HG03135 (cell line): ENCODE data around the gene CD68.
"Not testable (repeated sequence)": the region's sequence is repeated elsewhere in the genome, so short reads cannot be mapped to it uniquely, and the experiment has no call there.

Experiments used
- ATAC-seq: cut with Tn5 transposase; IDR thresholded peaks from one replicate; pipeline ENCODE4 v1.9.1; 2021; ENCODE audit warnings: mild to moderate bottlenecking, moderate library complexity; ENCODE audit not compliant: unreplicated experiment

Gene CD68

DNA sequence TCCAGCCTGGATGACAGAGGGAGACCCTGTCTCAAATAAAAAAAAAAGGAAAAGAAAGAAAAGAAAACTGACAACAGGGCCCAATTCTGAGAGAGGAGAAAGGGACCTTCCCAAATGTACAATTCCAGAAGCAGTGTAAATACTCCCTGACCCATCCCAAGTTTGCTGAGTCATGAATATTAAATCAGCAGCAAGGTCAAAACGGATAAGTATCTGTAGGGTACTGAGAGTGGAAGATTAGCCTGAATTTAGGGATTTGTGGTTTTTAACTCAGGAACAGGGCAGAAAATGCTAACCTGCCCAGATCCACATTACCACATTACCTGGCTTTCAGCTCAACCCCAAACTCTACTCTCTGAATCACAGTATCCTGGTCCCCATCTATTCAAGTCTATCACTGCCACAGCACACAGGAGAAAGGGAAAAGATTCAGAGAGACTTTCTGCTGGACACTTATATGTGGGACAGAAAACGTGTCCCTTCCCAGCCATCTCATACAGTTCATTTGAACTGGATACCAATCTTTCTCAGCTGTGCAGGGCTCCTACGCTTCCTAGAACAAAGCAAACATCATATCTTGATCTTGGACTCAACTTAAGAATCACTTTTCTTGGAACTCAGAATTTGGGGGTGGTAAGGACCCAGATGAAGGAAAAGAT, 32.3 kb downstream of the CD68 start:
- no peak for ATAC-seq

DNA sequence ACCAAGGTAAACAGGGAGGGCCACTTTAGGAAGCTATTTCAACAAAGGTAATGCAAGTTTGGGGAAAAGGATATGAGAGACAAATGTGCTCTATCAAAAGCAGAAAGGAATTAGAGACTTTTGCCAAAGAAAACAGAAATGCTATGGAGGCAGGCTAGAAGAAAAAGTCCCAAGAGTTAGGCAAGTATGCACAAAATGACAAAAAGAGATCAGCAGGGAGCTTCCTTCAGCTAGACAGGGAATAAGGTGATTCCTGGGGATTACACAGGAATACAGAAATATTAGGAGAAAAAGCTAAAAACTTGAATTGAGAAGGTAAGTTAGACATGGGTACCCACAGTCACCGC, 32.8 kb downstream of the CD68 start:
- no peak for ATAC-seq

DNA sequence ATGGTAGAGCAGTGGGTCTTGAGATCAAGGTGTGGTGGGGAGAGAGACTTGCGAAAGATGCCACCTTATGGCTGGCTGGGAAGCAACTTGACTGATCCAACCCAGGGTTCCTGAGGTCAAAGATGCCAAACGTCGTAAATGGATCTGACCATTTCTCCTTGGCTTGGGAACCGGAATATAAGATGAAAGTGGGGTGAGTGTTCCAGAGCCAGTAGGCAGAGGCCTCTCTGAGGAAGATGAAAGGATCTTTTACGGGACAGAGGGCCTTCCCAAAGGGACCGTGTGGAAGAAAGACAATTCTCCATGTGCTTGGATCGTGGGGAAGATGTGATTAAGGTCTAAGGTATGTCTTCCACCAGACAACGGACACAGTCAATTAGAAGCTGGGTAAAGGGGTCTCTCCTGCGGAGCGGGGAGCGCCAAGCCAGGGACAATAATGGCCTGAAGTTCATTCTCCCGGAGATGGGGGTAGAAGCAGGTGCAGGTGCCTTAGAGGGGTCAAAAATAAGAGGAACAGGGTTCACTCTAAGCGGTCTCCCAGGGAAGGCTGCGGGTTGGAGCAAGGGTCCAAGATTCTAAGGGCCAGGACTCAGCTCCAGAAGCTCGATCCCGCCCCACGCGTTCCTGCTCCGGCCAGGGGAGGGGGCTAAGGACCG, 34.5 kb downstream of the CD68 start:
- ATAC-seq: no peak

DNA sequence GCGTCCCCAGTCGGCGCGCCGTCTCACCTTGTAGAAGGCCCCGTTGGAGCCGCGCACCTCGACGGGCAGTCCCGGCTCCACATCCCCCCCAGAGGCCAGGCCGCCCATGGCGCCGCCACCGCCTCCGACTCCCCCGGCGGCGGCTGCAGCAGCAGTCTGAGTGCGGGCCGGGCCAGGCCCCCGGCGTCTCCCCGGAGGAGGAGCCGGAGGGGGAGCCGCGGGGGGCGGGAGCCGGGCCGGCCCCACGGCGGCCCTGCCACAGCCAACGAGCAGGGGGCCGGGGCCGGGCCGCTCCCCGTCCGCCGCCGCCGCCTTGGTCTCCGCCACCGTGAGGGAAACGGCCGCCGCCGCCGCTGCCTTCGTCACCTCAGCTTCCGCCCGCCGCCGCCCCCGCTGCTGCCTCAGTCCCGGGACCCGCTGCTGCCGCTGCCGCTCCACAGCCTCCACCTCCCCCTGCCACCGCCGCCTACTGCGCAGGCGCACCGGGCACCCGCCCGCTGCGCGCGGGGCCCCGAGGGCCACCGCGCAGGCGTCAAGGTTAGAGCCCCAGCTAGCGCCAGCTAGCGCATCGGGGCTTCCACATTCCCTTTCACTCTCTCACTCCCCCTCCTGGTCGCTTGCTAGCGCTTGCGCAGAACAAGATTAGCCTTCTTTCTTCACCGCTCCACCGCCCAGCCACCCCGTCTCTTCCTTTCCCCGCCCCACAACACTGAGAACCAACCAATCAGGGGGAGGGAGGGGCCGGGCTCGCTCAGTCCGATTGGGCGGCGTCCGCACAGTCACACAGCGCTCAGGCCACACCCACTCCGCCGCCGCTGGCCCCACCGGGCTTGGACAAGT, 35.2 kb downstream of the CD68 start, which contains the start of gene FXR2:
TSS of gene FXR2 (minus strand) at position 473 of the 840 bp plus-strand sequence. CDS start at position 108, 365 bp downstream.
- ATAC-seq: peak; percentile 77

DNA sequence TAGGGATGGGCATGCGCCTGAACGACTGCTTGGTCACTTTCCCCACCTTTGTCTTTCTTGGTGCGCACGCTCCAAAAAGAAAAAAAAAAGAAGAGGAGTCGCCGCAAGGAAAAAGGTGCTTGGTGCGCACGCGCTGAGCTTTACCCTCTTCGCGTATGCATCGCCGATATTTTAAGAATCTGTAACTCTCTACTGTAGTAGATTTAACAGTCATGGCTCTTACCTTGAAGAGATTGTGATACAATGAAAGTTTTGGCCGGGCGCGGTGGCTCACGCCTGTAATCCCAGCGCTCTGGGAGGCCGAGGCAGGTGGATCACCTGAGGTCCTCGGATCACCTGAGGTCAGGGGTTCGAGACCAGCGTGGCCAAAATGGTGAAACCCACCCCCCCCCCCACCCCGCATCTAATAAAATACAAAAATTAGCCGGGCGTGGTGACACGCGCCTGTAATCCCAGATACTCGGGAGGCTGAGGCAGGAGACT, 35.9 kb downstream of the CD68 start:
- no peak for ATAC-seq

DNA sequence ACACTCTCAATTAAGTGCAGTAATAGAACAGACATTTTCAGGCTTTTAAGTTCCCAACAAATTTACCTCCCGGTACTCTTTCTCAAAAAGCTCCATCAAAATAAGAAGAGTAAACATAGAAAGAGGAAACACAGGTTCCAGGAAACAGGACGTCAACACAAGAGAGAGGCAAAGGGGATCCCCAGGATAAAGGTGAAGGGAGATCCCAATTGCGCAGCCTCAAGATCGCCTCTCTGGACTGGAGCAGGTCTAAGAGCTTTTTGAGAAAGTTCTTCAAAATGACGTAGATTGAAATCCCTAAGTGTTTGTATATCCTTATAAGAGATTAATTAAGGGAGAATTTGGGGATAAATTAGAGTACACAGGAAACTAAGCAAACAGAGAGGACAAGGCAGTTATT, 39.2 kb downstream of the CD68 start:
- no peak for ATAC-seq

DNA sequence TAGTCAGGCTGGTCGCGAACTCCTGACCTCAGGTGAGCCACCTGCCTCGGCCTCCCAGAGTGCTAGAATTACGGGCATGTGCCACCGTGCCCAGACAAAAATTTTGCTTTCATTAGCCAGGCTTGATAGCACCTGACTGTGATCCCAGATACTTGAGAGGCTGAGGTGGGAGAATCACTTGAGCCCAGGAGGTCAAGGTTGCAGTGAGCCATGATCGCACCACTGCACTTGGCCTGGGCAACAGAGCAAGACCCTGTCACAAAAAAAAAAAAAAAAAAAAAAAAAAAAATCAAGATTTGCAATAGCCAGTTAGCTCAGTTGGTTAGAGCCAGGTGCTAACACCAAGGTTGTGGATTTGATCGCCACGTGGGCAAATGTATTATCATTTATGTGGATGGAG, 41.4 kb downstream of the CD68 start:
- no peak for ATAC-seq

DNA sequence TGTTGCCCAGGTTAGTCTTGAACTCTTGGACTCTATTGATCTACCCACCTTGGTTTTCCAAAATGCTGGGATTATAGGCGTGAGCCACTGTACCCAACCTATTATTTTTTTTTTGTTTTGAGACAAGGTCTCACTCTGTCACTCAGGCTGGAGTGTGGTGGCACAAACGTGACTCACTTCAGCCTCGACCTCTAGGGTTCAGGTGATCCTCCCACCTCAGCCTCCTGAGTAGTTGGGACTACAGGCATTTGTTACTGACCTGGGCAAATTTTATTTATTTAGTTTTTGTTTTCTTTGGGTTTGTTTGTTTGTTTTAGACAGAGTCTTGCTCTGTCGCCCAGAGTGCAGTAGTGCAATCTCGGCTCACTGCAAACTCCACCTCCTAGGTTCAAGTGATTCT, 44.2 kb downstream of the CD68 start:
- no peak for ATAC-seq

DNA sequence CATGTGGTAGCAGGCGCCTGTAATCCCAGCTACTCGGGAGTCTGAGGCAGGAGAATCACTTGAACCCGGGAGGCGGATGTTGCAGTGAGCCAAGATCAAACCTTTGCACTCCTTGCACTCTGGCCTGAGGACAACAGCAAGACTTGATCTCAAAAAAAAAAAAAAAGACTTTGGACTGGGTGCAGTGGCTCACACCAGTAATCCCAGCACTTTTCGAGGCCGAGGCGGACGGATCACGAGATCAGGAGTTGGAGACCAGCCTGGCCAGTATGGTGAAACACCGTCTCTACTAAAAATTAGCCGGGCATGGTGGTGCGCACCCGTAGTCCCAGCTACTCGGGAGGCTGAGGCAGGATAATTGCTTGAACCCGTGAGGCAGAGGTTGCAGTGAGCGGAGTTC, 46.3 kb downstream of the CD68 start:
- ATAC-seq: not testable (repeated sequence)

DNA sequence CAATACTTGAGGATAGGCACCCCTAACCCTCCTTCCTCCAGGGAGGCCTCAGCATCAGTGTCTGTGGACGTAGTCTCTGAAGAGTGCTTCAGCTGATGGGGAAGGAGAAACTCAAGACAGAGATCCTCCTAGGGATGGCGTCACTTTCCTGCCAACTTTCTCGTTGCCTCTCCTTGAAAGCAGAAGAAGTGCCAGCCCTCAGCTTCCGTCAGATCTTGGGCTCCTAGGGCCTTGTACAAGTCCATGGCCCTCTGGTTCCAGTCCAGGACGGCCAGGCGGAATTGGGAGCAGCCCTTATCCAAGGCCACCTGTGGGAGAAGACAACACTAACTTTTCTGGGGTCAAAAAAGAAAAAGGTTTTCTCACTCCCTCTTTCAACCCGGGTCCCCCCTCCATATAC, 46.9 kb downstream of the CD68 start:
- ATAC-seq: no peak

DNA sequence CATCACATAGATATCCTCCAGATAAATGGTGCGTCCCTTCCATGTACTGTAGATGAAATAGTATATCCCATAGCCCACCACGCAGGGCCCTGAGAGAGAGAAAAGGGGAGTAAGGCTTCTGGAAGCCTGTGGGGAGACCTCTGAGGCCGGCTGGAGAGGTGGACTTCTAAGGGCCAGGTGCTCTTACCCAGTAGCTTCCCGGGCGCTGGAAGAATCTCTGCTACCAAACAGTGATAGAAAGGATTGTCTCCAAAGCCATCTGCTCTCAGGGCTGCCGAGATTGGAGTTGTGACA, 47.5 kb downstream of the CD68 start:
- no peak for ATAC-seq

DNA sequence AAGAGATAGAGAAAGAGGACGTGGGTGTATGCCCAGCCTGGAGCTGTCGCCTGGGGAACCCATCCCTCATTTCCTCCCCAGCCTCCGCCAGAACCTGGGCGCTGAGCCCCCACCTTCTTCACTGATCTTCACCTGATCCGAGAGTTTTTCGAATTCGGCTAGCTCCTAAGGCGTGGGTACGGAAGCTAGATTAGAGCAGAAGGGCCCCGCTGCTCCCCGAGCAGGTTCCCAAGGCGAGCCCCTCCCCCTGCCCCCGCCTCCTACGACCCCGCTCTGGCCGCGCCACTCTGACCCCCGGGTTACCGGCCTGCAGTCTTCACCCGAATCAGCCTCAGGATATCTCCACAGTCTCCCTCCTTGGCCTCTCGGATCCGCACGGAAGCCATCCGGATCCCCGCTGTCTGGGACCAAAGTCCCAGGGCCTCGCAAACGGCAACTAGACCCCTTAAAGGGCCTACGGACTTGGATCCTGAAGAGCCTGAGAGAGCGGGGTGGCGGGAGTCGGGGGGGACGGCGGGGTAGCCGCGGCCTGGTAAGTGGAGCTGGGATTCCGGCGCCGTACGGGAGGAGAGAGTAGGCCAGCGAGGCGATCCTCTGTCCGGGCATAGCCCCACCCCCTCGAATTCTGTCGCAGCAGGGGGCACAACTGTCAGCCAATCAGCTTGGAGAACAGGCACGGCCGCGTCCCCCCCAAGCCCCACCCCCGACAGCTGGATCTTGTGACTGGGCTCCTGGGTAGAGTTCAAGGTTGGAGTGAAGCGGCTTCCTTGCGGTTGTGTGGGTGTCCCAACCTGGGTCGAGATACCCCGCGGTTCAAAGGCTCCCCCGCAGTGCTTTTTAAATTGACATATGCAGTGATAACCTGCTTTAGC, 48.0 kb downstream of the CD68 start, which contains the start of gene SAT2:
TSS of gene SAT2 (minus strand) at position 572 of the 872 bp plus-strand sequence. CDS start at position 386, 186 bp downstream.
- ATAC-seq: peak; percentile 63

DNA sequence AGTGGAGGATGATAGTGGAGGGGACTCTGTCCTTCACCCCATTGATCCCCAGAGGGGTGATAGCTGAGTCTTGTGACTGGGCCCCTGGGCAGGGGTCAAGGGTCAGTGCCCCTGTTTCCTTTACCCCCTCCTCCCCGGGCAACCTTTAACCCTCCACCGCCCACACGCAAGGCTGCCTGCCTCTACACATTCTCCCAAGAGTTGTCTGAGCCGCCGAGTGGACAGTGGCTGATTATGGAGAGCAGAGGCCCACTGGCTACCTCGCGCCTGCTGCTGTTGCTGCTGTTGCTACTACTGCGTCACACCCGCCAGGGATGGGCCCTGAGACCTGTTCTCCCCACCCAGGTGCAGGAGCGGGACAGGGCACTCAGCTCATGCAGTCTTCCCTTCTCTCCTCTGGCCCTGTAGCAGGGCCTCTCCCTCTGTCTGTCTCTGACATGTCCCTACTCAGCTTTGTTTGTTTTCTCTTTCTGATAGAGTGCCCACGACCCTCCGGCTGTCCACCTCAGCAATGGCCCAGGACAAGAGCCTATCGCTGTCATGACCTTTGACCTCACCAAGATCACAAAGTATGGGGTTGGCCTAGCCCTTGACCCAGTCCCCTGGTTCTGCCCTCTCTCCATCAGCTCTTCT, 50.6 kb downstream of the CD68 start, which contains the start of gene SHBG:
TSS of gene SHBG (plus strand) at position 197 of the 633 bp plus-strand sequence. CDS start at position 235, 38 bp downstream.
- ATAC-seq: no peak
